ENCODE results near the gene SEMA3G.

The SEMA3G gene

GRCh38 chr3:52431459-52432223, 13.3 kb downstream of the SEMA3G start:
- H3K4me1 ChIP-seq, result peaks cover 4% of the 10 kb centered on the region
- H3K79me2 ChIP-seq, result no peaks in the 10 kb centered on the region
- no peaks in the 10 kb centered on the region for H3K36me3 ChIP-seq (ENCODE audit: control insufficient read depth, insufficient read depth, low read length)
- H3K9ac ChIP-seq, result no peak overlapping the region
- H3K27me3 ChIP-seq (ENCODE audit: control insufficient read depth, insufficient read depth, low read length), result no peaks in the 10 kb centered on the region
- no peaks in the 10 kb centered on the region for H3K9me3 ChIP-seq (ENCODE audit: control insufficient read depth, low read length)
- TF ChIP-seq CTCF (IDR thresholded peaks at IDR 0.05), result no peak
- no peak overlapping the region for H3K4me3 ChIP-seq (ENCODE audit: low read depth, low read length)
- no peak overlapping the region for H2AFZ ChIP-seq
- no peak overlapping the region for H3K4me2 ChIP-seq (ENCODE audit: low read length)
- H3K27ac ChIP-seq, result no peak overlapping the region

- no peak overlapping the region for H3K4me3 ChIP-seq (ENCODE audit: low read depth, low read length)
- no peaks in the 10 kb centered on the region for H3K9me3 ChIP-seq (ENCODE audit: control insufficient read depth, low read length)
- TF ChIP-seq CTCF (IDR thresholded peaks at IDR 0.05), result no peak
- H2AFZ ChIP-seq, result no peak overlapping the region
- no peaks in the 10 kb centered on the region for H3K79me2 ChIP-seq
- H3K4me2 ChIP-seq (ENCODE audit: low read length), result no peak overlapping the region
- H3K36me3 ChIP-seq (ENCODE audit: control insufficient read depth, insufficient read depth, low read length), result no peaks in the 10 kb centered on the region
- H3K4me1 ChIP-seq, result no peaks in the 10 kb centered on the region
- H3K9ac ChIP-seq, result no peak overlapping the region
- no peak overlapping the region for H3K27ac ChIP-seq
- H3K27me3 ChIP-seq (ENCODE audit: control insufficient read depth, insufficient read depth, low read length), result no peaks in the 10 kb centered on the region
These were observed 14.5 kb downstream of the SEMA3G start for GRCh38 chr3:52430416-52430810.

DNA sequence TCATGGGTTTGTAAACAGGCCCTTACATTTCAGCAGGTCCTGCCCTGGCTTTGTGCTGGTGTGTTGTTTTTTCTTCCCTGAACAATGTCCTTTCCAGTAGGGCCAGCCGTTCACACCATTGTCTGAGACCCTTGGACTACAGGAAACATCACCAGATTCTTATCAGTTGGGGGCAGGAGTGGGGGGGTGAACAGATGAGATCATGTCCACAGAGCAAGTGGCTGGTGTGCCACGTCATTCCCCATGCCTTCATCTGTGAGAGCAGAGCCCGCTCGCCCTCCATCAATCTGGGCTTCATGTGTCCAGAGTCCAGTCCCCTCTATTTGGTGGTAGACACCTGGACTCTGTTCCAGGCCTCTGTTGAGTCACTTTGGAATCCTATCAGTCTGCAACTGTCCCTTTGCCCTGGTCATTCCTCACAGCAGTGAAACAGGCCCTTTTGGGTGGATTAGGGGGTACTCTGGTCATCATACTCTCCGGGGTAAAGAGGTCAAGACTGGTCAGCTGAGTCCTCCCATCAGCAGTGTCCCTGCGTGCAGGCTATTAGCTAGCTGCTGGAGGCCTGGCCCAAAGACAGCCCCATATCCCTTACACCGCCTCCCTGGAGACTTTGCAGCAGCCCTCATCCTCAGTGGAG, 15.0 kb downstream of the SEMA3G start:
- no peak overlapping the region for H2AFZ ChIP-seq
- no peaks in the 10 kb centered on the region for H3K9me3 ChIP-seq (ENCODE audit: control insufficient read depth, low read length)
- no peaks in the 10 kb centered on the region for H3K79me2 ChIP-seq
- TF ChIP-seq CTCF (IDR thresholded peaks at IDR 0.05), result no peak
- H3K4me3 ChIP-seq (ENCODE audit: low read depth, low read length), result no peak overlapping the region
- H3K27ac ChIP-seq, result no peak overlapping the region
- H3K4me1 ChIP-seq, result no peaks in the 10 kb centered on the region
- H3K9ac ChIP-seq, result no peak overlapping the region
- no peak overlapping the region for H3K4me2 ChIP-seq (ENCODE audit: low read length)
- no peaks in the 10 kb centered on the region for H3K36me3 ChIP-seq (ENCODE audit: control insufficient read depth, insufficient read depth, low read length)
- H3K27me3 ChIP-seq (ENCODE audit: control insufficient read depth, insufficient read depth, low read length), result no peaks in the 10 kb centered on the region

DNA sequence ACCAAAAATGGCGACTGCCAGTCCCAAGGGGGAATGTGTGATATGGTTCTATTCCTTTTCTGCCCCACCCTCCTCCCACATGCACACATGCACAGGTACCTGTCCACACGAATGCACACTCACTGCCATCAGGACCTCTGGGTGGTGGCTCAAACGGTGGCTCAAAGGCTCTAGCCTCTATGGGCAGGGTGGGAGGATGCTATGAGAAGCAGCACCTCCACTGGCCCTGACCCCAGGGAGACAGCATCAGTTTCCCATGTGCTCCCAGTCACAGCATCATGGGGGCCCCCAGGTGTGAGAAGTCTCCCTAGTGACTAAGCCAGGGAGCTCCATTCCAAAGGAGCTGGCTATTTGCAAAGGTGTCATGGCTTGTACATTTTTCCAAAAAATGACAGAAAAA, 15.9 kb downstream of the SEMA3G start:
- H3K79me2 ChIP-seq, result no peaks in the 10 kb centered on the region
- H3K27ac ChIP-seq, result no peak overlapping the region
- no peaks in the 10 kb centered on the region for H3K9me3 ChIP-seq (ENCODE audit: control insufficient read depth, low read length)
- no peak overlapping the region for H2AFZ ChIP-seq
- no peak overlapping the region for H3K9ac ChIP-seq
- no peak overlapping the region for H3K4me2 ChIP-seq (ENCODE audit: low read length)
- H3K36me3 ChIP-seq (ENCODE audit: control insufficient read depth, insufficient read depth, low read length), result no peaks in the 10 kb centered on the region
- no peaks in the 10 kb centered on the region for H3K4me1 ChIP-seq
- TF ChIP-seq CTCF (IDR thresholded peaks at IDR 0.05), result no peak
- no peaks in the 10 kb centered on the region for H3K27me3 ChIP-seq (ENCODE audit: control insufficient read depth, insufficient read depth, low read length)
- H3K4me3 ChIP-seq (ENCODE audit: low read depth, low read length), result no peak overlapping the region
